VCaP (cell line): ENCODE measurements around the gene ADAMTS7.
"Not testable (repeated sequence)": the region's sequence is repeated elsewhere in the genome, so short reads cannot be mapped to it uniquely, and the experiment has no call there.

Experiments used
- H3K27ac ChIP-seq: fragments of 450-650 bp; 2 replicates; pipeline ENCODE4 v1.5.1; 2017
- TF ChIP-seq, protein P1 (sequence below): fragments of 450-650 bp; conservative IDR thresholded peaks from 2 replicates; pipeline ENCODE4 v1.5.1; 2017; ENCODE audit warnings: mild to moderate bottlenecking, moderate library complexity

The ADAMTS7 gene

DNA sequence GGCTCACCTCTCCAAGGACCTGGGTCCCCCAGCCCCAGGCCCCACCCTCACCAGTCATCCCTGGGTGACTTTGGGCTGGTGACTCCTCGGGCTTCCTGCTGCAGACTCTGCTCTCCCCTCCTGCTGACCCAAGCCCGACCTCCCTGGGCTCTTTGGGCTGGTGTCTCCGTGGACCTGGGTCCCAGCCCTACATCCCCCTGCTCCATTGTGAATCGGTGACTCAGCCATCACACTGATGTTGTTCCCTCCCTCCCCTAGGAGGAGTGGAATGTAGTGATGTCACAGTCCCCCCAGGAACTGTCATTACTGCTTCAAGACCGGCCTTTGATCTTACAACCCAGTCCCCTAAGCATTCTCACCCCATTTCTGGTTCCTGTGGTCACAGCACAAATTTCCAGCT lies 83.7 kb downstream of the ADAMTS7 start:
- no peak overlapping the region for H3K27ac ChIP-seq
- TF ChIP-seq, protein P1, sequence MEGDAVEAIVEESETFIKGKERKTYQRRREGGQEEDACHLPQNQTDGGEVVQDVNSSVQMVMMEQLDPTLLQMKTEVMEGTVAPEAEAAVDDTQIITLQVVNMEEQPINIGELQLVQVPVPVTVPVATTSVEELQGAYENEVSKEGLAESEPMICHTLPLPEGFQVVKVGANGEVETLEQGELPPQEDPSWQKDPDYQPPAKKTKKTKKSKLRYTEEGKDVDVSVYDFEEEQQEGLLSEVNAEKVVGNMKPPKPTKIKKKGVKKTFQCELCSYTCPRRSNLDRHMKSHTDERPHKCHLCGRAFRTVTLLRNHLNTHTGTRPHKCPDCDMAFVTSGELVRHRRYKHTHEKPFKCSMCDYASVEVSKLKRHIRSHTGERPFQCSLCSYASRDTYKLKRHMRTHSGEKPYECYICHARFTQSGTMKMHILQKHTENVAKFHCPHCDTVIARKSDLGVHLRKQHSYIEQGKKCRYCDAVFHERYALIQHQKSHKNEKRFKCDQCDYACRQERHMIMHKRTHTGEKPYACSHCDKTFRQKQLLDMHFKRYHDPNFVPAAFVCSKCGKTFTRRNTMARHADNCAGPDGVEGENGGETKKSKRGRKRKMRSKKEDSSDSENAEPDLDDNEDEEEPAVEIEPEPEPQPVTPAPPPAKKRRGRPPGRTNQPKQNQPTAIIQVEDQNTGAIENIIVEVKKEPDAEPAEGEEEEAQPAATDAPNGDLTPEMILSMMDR, result no peak

DNA sequence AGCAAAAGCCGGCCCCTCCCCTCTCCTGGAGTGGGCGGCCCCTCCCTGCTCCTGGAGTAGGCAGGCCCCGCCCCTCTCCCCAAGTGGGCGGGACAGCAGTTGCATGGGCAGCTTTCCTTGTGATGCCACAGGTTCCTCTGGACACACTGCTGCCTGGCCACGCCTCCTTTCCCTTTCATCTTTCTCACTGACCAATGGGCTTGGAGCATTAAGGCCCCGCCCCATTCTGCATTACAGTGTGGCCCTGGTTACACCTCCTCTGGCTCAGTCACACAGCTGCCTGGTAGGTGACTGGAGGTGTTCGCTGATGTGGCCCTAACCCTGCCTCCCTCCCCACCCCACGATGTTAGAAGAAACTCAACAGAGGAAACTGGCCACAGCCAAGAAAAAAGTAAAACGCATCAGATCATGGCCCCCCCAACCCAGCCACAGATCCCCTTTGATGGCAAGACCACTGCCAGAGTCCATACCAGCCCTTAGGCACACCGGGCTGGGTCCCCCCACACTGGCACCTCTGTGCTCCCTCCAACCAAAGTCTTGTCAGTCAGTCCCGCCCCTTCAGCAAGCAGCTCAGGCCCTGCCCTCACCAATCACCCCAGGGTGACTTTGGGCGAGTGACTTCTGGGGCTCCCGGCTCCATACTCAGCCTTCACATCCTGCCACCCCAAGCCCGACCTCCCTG lies 84.3 kb downstream of the ADAMTS7 start:
- TF ChIP-seq, protein P1, result no peak
- no peak overlapping the region for H3K27ac ChIP-seq

DNA sequence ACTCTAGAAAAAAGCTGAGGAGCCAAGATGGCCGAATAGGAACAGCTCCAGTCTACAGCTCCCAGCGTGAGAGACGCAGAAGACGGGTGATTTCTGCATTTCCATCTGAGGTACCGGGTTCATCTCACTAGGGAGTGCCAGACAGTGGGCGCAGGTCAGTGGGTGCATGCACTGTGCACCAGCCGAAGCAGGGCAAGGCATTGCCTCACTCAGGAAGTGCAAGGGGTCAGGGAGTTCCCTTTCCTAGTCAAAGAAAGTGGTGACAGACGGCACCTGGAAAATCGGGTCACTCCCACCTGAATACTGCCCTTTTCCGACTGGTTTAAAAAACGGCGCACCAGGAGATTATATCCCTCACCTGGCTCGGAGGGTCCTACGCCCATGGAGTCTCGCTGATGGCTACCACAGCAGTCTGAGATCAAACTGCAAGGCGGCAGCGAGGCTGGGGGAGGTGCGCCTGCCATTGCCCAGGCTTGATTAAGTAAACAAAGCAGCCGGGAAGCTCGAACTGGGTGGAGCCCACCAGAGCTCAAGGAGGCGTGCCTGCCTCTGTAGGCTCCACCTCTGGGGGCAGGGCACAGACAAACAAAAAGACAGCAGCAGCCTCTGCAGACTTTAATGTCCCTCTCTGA lies 91.3 kb downstream of the ADAMTS7 start:
- H3K27ac ChIP-seq, result not testable (repeated sequence)

DNA sequence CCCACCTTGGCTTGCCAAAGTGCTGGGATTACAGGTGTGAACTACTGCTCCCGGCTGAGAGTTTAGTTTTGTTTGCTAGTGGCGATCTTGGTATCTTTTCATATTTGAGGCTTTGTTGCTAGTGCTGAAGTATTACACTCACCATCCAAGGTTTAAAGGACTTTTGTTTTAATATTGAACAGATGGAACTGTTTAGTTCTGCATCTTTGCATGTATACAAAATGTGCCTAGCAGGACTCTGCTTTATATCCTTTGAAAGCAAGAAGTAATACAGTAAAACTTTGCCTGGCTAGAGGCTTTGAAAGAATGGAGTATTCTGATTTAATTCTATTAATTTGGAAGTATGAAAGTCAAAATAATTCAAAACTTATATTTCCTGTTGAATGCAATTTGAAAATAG lies 92.4 kb downstream of the ADAMTS7 start:
- TF ChIP-seq, protein P1, result no peak
- H3K27ac ChIP-seq, result no peak overlapping the region

DNA sequence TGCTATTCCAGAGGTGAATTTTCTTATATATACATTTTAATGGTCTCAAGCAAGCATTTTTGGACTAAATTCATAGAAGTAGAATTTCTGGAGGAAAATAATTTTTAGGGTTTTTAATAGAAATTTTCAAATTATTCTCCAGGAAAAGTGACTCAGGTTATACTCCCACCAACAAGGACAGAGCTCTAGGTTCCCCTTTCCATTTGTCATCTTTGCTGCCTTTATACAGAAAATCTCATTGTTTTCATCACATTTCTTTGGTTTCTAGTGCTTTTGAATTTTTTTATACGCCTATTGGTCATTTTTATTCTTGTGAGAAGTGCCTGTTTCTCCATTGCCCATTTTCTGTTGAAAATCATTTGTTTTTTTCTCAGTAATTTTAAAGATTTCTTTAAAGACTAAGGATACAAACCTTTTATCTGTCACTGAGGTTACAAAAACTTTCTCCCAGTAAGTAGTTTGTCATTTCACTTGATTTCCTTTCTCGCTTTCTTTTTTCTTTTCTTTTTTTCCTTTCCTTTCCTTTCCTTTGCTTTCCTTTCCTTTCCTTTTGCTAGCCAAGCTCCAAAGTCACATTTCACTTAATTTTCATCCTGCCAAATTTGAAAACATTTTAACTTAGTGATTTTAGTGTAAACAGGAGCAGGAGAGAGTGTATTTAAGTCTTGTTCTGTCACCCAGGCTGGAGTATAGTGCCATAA lies 93.2 kb downstream of the ADAMTS7 start:
- TF ChIP-seq, protein P1, result no peak

DNA sequence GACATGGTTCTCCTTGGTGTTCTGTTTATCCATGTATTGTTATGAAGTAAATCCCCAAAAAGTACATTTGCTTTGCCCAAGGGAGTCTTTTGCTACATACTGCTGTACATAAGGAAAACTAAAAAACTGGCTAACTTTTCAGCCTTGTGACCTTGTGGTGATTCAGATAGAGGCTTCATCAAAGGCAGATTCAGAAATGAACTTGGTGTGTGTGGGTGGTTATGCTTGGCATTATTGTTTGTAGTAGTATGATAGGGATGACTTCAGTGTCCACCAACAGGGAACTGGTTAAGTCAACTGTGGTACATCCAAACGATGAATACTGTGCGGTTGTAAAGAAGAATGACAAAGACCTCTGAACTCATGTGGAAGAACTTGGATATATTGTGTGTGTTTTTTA lies 94.6 kb downstream of the ADAMTS7 start:
- H3K27ac ChIP-seq, result no peak overlapping the region
- TF ChIP-seq, protein P1, result no peak

More for the DNA sequence above, 93.2 kb downstream of the ADAMTS7 start:
- no peak overlapping the region for H3K27ac ChIP-seq

DNA sequence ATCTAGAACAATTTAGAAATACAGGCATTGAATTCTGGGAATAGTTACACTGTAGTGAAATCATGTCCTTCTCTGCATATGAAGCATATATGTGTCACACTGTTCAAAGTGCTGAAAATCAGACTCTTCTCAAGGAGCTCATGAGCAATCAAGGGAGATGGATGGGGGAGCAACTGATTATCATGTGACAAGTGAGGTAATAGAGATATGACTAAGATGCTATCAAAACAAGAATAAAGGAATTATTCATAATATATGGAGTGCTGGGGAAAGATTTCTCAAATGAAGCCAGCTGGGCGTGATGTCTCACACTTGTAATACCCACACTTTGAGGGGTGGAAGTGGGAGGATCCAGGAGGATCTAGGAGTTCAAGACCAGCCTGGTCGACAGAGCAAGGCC lies 95.3 kb downstream of the ADAMTS7 start:
- TF ChIP-seq, protein P1, result no peak
- no peak overlapping the region for H3K27ac ChIP-seq

DNA sequence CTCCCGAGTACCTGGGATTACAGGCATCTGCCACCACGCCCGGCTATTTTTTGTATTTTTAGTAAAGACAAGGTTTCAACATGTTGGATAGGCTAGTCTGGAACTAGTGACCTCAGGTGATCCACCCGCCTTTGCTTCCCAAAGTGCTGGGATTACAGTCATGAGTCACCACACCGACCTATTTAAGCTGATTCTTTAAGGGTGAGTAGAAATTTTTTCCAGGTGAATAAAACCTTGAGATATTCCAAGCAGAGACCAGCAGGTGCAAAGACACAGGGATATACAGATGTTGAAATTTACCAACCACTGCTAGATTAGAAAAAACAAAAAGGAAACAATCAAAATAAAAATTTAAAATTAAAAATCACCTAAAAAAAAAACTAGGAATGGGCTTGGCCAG lies 95.8 kb downstream of the ADAMTS7 start:
- TF ChIP-seq, protein P1, result no peak
- no peak overlapping the region for H3K27ac ChIP-seq
